Activated gamma-delta T cell treated with Interleukin-2 at 50 U/mL for 16 hours (primary cell): Measurements from ENCODE around the gene USO1.
A peak's percentile ranks its signal among the peaks of the same experiment; 100 is the strongest.
"Not testable (repeated sequence)": the region's sequence is repeated elsewhere in the genome, so short reads cannot be mapped to it uniquely, and the experiment has no call there.

ENCODE experiments used
- DNase-seq: peaks from one replicate; pipeline ENCODE4 v3.0.0-alpha.2; 2020

USO1 gene

DNA sequence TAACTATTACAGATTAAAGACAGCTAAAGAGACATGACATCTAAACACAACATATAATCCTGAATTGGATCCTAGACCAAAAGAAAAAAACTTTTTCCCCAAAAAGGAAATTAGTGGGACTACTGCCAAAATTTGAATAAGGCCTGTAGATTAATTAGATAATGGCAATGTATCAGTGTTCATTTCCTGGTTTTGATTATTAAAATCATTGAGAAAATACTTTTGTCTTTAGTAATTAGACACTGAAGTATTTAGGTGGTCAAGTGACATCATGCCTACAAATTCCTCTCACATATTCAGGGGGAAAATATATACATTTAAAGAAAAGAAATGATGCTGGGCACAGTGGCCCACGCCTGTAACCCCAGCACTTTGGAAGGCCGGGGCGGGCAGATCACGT lies 10.4 kb upstream of the USO1 start:
- DNase-seq = no peak

DNA sequence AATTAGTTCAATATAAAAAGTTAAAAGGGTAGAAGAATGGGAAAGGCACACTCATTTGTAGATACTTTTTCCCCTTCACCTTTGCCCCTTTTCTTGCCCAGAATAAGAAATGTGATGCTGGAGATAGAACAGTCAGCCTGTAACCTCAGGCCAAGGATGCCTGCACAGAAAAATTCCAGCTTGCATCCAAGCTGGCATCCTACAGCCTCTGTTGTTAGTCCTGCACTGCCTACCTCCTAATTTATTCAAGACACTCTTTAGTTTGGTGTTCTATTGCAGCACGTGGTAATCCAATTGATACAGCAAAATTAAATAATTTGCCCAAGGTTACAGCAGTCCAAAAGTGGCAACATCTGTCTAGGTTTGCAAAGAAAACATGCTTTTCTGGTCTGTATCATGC lies 9.7 kb upstream of the USO1 start:
- no peak for DNase-seq

DNA sequence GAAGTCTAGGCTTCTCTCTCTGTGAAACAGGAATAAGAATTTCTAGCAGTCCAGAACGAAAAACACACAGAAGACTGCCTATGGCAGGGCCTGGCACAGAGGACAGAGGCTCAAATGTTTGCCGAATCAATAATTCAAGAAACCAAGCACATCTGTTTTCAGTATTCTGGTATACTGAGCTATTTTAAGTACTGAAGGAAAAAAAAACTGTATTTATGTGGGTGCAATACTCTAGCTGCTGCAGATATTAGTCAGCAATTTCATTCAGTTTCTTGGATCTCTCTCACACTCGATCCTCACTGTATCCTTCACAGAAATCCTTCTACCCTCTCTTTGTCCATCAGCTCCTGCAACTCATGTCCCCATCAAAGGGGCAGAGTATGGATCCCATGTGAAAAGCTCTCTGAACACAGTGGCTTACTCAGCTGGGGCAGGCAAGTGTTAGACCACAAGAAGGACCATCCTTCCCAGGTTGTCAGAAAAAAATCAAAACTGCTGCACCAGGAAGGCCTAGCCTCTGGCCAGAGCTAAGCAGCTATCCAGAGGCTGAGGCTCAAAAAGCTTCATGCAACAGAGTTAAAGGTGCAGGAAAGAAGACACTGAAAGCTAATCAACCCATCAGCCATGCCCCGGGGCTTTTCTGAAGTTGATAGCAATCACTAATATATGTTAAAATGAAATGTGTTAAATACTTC lies 9.1 kb upstream of the USO1 start:
- DNase-seq = no peak

DNA sequence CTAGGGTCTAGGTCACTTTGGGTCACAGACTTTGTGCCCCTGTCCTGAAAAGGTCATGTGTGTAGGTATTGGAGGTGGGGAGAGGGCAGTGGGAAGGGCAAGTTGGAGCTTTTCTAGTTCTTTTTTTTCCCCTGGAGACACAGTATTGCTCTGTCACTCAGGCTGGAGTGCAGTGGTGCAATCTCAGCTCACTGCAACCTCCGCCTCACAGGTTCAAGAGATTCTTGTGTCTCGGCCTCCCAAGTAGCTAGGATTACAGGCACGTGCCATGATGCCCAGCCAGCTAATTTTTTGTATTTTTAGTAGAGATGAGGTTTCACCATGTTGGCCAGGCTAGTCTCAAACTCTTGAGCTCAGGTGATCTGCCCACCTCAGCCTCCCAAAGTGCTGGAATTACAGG lies 8.3 kb upstream of the USO1 start:
- DNase-seq = not testable (repeated sequence)

DNA sequence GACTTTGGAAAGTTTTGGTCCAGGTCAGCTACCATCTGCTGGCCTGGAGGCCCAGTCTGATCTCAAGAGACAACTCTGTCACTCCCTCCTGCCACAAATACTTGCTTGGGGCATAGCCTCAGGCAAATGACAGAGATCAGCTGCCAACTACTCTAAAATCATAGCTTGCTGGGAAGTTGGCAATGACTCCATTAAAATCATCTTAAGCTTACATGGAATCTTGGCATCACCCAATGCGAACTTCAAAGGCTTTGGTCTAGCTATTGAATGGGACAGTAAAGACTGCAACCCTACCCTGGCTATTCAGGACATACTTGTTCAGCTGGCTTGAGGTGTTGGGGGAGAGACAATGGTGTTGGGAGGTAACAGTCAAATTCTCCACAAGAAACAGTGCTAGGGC lies 7.0 kb upstream of the USO1 start:
- no peak for DNase-seq

DNA sequence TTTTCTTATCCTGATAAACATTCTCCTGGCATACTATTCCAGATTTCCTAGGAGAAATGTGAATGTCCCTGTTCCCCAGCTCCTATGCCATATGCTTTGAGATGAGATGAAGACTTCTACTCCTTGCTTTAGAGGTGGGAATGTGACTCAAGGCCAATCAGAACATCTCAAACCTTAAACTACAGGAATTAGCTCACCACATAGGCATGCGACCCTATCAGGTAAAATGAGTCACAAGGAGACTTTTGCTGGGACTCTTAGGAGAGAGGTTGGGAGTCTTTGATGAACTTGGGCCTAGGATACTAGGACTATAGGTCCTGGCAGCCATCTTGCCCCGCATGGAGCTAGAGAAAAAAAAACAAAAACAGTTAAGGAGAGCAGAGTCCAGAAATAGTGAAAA lies 5.8 kb upstream of the USO1 start:
- DNase-seq = no peak

DNA sequence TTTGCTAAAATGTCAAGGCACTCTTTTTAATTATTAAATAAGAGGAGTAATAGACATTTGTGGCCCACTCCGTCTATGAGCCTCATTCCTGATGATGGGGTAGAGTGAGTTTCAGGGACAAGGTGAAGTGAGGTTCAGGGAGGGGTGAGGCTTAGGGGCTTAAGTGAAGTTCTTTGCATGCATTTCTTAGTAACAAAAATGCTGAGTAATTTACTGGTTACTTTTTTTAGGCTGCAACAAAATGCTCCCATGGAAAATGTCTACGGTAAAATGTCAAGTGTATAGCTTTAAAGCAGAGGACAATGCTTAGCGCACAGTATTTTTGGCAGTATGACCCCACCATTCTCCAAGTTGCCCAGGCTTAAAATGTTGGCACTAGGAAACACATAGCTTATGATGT lies 2.0 kb upstream of the USO1 start:
- DNase-seq = no peak

DNA sequence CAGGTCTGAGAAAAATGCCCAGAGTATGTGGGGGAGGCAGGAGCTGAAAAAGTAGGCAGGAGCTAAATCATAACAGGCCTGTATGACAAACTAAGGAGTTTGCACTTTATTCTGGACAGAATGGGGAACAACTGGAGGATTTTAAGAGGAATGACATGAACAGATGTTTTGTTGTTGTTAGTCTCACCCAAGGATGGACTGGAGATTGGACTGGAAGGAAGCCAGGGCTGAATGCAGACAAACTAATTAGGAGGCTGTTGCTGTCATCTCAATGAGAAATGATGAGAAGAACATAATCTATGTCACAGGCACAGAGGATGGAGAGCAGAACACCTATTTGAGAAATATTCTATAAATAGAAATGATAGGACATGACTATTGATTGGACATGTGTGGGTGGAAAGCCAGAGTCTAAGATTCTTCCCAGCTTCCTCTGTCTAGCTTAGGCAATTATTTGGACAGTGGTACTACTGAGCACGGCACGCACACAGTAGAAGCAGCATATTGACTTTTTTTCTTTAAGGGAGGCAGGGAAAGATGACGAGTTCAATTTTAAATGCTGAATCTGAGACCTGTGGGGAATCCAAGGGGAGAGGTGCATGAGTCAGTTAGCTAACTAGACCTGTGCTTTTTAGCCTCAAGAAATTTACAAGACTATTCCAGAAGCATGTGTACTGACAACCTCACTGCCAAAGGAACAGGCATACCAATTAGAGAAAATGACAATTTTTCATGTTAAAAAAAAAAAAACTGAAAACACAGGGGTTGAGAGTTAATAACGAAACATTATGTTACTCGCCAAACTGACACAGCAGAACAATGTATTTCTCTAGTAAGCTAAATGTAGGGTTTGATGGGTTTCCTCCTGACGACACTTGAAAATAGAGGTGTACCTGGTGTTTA lies 963 bp upstream of the USO1 start:
- no peak for DNase-seq

DNA sequence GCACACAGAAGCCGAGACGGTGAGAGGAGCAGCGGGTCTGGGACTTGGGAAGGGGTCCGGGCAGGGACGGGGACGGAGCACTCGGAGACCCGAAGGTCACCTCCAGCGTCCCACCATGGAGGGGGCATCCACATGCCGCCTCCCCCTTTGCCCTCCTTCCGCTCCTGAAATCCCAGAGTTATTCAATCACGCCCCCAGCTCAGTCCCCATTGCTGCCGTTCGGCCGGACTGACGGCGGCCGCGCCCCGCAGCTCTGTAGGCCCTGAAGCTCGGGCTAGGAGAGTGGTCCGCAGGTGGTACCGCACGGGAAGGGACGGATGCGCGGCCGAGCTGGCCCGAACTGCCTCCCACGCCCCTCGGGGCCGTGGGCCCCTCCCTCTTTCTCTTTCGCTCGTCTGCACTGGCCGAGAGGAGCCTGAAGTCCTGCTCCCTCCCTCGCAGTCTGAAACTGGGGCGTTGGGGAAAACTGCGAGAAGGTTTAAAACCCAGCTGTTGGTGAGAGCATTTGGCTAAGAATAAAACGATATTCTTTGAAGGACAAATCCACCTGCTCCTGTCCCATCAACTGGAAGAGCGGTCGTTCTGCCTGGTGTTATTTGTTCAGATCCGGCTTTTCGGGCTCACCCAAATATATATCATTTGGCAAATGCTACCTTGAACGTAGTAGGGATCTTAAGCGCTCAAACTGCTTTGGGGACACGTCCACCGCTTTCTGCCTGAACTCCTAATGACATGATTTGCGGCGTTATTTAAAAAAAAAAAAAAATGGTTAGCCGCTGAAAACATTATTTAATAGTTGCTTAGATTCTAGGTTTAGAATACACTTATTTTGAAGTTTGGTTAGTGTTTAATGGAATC lies 719 bp downstream of the USO1 start:
- DNase-seq = peak; percentile 33

DNA sequence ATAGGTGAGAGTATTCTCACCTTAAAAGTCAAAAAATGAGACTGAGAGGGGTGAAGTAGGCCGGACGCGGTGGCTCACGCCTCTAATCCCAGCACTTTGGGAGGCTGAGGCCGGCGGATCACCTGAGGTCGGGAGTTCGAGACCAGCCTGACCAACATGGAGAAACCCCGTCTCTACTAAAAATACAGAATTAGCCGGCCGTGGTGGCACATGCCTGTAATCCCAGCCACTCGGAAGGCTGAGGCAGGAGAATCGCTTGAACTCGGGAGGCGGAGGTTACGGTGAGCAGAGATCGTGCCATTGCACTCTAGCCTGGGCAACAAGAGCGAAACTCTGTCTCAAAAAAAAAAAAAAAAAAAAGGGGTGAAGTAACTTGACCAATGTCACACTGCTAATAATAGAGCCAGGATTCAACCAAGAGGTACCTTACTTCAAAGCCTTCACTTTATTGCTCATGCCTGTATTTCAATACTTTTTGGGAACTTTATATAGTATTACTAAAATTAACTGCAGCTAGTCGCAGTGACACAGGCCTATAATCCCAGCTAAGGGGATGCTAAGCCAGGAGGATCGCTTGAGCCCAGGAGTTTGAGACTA lies 1.7 kb downstream of the USO1 start:
- not testable (repeated sequence) for DNase-seq

DNA sequence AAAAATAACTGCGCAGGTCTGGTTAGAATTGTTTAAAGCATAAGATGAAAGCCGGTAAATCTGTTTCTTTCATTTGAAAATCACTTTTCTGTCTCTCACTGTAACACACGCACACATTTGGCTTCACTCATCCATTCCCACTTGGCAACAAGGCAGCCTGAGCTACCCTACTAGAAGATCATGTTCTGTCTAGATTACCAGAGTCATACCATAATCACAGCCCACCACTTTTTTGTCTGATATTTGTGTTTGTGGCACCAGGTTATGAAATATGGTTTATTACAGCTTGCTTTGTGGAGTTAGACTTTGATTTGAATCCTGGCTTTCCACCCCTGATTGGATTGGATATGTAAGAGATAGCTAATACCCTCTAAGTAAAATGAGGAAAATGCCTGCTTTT lies 2.2 kb downstream of the USO1 start:
- no peak for DNase-seq

DNA sequence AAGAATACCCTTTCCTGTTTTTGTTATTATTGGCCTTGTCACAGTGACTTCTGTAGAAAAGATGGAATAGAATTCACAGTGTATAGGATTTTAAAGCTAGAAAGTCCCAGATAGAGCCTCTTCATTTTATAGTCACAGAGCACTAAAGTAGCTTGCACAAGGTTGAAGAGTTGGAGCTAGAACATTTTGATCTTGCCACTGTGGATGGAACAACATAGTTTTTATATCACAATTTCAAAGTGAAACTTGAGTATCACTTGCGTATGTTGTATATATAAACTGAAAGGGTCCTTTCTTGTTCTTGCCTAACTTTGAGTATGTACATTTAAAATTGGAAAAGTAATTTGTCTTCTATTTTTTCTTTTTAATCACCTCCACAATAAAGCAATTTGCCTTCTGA lies 2.7 kb downstream of the USO1 start:
- no peak for DNase-seq

DNA sequence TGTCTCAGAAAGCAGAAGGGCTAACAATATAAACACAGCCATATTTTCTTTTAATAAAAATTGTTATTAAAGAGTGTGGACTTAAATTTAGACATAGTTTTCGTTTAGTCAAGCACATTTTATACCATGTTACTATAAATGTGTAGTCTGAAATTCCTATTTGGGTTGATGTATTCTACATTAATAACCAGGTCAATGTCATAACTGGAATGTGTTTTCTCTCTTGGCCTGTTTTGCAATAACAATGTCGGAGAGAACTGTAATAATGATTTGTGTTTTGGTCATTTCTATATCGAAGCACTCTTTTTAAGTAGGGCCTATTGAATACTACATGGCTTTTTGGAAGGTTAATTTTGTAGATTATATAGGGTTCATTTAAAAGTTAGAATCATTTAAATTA lies 5.5 kb downstream of the USO1 start:
- DNase-seq = no peak

DNA sequence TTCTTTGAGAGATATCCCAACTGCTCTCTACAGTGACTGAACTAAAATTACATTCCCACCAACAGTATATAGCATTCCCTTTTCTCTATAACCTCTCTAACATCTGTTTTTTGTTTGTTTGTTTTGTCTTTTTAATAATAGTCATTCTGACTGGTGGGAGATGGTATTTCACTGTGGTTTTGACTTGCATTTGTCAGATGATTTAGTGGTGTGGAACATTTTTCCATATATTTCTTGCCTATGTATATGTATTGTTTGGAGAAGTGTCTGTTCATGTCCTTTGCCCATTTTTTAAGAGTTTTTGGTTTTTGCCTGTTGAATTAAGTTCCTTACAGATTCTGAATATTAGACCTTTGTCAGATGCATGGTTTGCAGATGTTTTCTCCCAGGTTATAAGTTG lies 9.0 kb downstream of the USO1 start:
- no peak for DNase-seq

DNA sequence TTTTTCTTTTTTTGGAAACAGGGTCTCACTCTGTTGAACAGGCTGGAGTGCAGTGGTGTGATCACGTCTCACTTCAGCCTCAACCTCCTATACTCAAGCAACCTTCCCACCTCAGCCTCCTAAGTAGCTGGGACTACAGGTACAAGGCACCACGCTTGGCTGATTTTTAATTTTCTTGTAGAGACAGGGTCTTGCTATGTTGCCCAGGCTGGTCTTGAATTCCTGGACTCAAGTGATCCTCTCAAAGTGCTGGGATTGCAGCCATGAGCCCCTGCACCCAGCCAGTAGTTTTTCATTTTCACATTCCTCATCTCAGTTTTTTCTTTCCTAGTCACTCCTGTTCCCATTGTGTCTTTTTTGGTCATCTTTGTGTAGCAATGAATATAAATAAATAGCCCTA lies 11.1 kb downstream of the USO1 start:
- no peak for DNase-seq

DNA sequence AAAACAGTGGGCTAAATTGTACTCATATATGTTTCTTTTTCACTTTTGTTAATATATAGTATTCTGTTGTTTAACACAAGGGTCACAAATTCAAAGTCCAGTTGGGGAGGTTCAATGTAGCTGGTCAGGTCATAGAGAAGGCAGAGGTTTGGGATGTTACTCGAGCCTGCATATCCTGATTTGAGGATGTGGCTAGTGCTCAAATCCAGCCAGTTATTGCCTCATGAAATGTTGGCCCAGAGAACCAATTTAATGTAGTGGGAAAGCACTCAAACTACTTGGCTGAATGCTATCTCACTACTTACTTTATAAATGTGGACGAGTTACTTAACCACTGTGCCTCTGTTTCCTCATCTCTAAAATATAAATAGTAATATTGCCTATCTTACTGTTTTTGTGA lies 12.5 kb downstream of the USO1 start:
- no peak for DNase-seq

DNA sequence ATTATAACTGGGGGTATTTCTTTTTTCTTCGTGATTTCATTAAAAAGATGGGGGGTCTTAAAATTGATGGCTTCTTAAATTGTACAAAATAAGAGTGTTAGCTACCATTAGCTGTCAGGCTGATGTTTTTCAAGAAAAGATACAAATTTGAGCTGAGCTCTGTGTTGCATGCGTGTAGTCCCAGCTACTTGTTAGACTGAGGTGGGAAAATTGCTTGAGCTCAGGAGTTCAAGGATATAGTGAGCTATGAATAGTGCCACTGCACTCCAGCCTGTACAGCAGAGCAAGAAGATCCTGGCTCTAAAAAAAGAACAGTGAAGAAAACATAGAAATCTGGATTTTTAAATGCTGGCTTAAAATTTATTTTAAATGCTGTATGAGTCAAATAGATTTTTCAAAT lies 13.0 kb downstream of the USO1 start:
- no peak for DNase-seq

DNA sequence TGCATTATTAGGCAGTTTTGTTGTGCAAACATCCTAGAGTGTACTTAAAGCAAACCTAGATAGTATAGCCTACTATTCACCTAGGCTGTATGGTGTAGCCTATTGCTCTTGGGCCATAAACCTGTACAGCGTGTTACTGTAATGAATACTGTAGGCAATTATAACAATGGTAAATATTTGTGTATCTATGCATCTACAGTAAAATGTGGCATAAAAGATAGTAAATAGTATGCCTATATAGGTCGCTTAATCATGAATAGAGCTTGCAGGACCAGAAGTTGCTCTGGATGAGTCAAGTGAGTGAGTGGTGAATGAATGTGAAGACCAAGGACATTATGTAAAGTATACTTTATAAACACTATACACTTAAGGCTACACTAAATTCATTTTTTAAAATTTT lies 16.6 kb downstream of the USO1 start:
- DNase-seq = no peak

DNA sequence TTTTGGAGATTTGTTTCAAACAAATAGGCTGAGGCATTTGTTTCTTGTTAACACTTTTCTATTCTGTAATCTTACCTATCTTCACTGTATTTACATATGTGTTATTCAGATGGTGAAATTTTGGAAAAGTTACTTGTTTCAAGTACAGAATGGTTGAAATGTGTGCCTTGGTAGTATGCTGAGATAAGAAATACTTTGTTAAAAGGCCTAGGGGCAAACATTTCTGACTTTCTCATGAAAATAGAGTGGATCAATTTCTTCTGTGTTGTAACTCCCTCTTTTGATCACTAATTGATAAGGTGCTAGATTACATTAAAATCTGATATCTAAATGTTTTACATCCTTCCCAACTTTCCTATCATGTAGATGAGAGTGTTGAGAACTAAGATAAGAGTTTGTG lies 18.1 kb downstream of the USO1 start:
- DNase-seq = no peak

DNA sequence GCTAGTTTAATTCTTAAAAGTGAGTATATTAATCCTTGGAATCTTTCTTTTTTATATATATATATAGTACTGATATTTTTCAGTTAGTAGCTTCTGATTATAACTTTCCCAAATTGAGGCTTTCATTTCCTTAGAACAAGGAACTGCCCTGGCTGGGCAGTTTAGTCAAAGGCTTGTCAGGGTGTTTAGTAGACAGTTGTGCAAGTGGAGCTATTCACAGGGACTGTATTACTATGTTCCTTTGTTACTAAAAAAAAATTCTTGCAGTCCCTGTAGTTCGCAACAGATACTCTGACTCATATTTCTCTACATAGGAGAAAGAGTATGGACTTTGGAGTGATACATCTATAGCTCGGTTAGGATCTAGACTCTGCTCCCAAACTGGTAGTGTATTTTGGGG lies 20.8 kb downstream of the USO1 start:
- DNase-seq = no peak

DNA sequence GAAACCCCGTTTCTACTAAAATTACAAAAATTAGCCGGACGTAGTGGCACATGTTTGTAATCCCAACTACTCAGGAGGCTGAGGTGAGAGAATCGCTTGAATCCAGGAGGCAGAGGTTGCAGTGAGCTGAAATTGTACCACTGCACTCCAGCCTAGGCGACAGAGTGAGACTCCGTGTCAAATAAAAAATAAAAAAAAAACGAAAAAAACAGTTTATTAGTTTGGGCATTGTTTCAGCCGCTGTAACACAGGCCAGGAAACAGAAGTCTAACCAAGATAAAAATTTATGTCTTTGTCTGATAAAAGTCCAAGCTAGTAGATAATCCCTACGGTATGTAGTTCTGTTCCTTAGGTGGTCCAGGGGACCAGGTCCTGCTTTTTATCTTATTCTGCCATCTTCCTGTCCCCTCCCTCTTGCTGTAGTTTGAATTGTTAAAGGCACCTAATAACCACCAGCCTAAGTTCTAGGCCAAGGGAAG lies 21.4 kb downstream of the USO1 start:
- no peak for DNase-seq

DNA sequence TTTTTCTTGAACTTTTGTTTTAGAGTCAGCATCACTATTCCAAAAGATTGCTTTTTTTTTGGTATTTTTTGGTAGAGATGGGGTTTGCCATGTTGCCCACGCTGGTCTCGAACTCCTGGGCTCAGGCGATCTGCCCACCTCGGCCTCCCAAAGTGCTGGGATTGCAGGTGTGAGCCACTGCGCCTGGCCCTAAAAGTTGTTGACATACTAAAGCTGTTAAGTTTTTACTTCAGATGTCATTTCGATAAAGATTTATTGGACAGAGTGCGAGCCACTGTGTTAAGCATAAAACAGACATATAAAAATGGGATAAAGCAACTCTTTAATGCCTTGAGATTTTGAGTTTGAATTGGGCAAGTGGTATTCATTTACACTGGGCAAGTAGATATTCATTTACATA lies 28.3 kb downstream of the USO1 start:
- DNase-seq = no peak

DNA sequence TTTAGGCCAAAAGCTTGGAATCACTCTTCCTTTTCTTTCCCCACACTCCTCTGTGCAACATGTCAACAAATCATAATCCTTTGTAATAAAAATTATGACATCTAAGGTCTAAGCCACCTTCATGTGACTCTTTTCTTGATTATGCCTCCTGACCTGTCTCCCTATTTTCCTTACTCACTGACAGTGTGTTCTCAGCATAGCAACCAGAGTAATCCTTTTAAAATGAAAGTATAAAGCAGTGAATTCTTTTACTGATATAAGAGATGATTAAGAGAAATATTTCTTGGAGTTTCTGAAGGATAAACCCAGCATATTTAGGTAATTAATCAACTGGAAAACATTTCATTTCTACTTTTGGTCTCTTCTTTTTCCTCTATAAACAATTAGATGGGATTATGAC lies 44.7 kb downstream of the USO1 start:
- no peak for DNase-seq
